ENCODE results near the gene WWOX.

Gene WWOX

GRCh38 chr16:78778101-78779004 is 678.9 kb downstream of the WWOX start:
- no peak for TF ChIP-seq SIN3A (IDR thresholded peaks at IDR 0.05; ENCODE audit: borderline replicate concordance, insufficient read depth, low read length)
- TF ChIP-seq, protein P1, sequence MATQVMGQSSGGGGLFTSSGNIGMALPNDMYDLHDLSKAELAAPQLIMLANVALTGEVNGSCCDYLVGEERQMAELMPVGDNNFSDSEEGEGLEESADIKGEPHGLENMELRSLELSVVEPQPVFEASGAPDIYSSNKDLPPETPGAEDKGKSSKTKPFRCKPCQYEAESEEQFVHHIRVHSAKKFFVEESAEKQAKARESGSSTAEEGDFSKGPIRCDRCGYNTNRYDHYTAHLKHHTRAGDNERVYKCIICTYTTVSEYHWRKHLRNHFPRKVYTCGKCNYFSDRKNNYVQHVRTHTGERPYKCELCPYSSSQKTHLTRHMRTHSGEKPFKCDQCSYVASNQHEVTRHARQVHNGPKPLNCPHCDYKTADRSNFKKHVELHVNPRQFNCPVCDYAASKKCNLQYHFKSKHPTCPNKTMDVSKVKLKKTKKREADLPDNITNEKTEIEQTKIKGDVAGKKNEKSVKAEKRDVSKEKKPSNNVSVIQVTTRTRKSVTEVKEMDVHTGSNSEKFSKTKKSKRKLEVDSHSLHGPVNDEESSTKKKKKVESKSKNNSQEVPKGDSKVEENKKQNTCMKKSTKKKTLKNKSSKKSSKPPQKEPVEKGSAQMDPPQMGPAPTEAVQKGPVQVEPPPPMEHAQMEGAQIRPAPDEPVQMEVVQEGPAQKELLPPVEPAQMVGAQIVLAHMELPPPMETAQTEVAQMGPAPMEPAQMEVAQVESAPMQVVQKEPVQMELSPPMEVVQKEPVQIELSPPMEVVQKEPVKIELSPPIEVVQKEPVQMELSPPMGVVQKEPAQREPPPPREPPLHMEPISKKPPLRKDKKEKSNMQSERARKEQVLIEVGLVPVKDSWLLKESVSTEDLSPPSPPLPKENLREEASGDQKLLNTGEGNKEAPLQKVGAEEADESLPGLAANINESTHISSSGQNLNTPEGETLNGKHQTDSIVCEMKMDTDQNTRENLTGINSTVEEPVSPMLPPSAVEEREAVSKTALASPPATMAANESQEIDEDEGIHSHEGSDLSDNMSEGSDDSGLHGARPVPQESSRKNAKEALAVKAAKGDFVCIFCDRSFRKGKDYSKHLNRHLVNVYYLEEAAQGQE (IDR thresholded peaks at IDR 0.05; ENCODE audit: insufficient read depth in 1 of 2, low read depth in 2 of 2, low read length in 2 of 2): no peak
- no peak for TF ChIP-seq TAF1 (IDR thresholded peaks at IDR 0.05; ENCODE audit: borderline replicate concordance, insufficient read depth, low read length)
- no peak for TF ChIP-seq FOXP2 (optimal IDR thresholded peaks at IDR 0.05; ENCODE audit: borderline replicate concordance, extremely low read depth, extremely low read length, insufficient read depth)
- no peak for TF ChIP-seq POLR2AphosphoS5 (IDR thresholded peaks at IDR 0.05; ENCODE audit: low read depth, low read length)

- TF ChIP-seq SIN3A (IDR thresholded peaks at IDR 0.05; ENCODE audit: borderline replicate concordance, insufficient read depth, low read length): no peak
- no peak for TF ChIP-seq TAF1 (IDR thresholded peaks at IDR 0.05; ENCODE audit: borderline replicate concordance, insufficient read depth, low read length)
- no peak for TF ChIP-seq POLR2AphosphoS5 (IDR thresholded peaks at IDR 0.05; ENCODE audit: low read depth, low read length)
- TF ChIP-seq FOXP2 (optimal IDR thresholded peaks at IDR 0.05; ENCODE audit: borderline replicate concordance, extremely low read depth, extremely low read length, insufficient read depth): no peak
- TF ChIP-seq, protein P1 (IDR thresholded peaks at IDR 0.05; ENCODE audit: insufficient read depth in 1 of 2, low read depth in 2 of 2, low read length in 2 of 2): no peak
These were observed 681.4 kb downstream of the WWOX start for GRCh38 chr16:78780808-78781207.

GRCh38 chr16:78782572-78782971 is 683.1 kb downstream of the WWOX start:
- TF ChIP-seq TAF1 (IDR thresholded peaks at IDR 0.05; ENCODE audit: borderline replicate concordance, insufficient read depth, low read length) (no peak), POLR2AphosphoS5 (IDR thresholded peaks at IDR 0.05; ENCODE audit: low read depth, low read length) (no peak), SIN3A (IDR thresholded peaks at IDR 0.05; ENCODE audit: borderline replicate concordance, insufficient read depth, low read length) (no peak), FOXP2 (optimal IDR thresholded peaks at IDR 0.05; ENCODE audit: borderline replicate concordance, extremely low read depth, extremely low read length, insufficient read depth) (no peak)
- TF ChIP-seq, protein P1 (IDR thresholded peaks at IDR 0.05; ENCODE audit: insufficient read depth in 1 of 2, low read depth in 2 of 2, low read length in 2 of 2): no peak

GRCh38 chr16:78783570-78784079 is 684.2 kb downstream of the WWOX start:
- TF ChIP-seq SIN3A (IDR thresholded peaks at IDR 0.05; ENCODE audit: borderline replicate concordance, insufficient read depth, low read length): no peak
- TF ChIP-seq, protein P1 (IDR thresholded peaks at IDR 0.05; ENCODE audit: insufficient read depth in 1 of 2, low read depth in 2 of 2, low read length in 2 of 2): no peak
- no peak for TF ChIP-seq POLR2AphosphoS5 (IDR thresholded peaks at IDR 0.05; ENCODE audit: low read depth, low read length)
- no peak for TF ChIP-seq TAF1 (IDR thresholded peaks at IDR 0.05; ENCODE audit: borderline replicate concordance, insufficient read depth, low read length)
- no peak for TF ChIP-seq FOXP2 (optimal IDR thresholded peaks at IDR 0.05; ENCODE audit: borderline replicate concordance, extremely low read depth, extremely low read length, insufficient read depth)
